K562 (cell line): ENCODE results near the gene GRK4. TPM values are rescaled to one million over a fixed set of nuclear protein-coding genes. Genes with fewer than 3 reads are reported as not detected.

Source experiments
- E2F8 ChIP-seq: fragments of 450-650 bp; IDR thresholded peaks from 2 replicates; pipeline ENCODE4 v1.7.1; 2018; ENCODE audit warnings: mild to moderate bottlenecking, low read depth; ENCODE audit not compliant: partially characterized antibody
- MCM7 ChIP-seq, 2 experiments: fragments of 450-650 bp; IDR thresholded peaks; 2 replicates each; pipeline ENCODE4 v1.6.1; 2016 to 2018
- MYNN ChIP-seq, 2 experiments: sonication (generic); formaldehyde crosslinking in 1 of 2; IDR thresholded peaks; 2 replicates each; pipeline versions ENCODE4 v1.5.0 to v1.6.1; 2016 to 2020; ENCODE audit warnings: antibody characterized with exemption in 1 of 2, missing genetic modification reagents in 1 of 2
- POLR2G ChIP-seq: fragments of 200-400 bp; formaldehyde crosslinking; IDR thresholded peaks from 2 replicates; pipeline ENCODE4 v1.6.1; 2017; ENCODE audit warnings: low read depth, mild to moderate bottlenecking, antibody characterized with exemption, low read length, moderate library complexity
- PPARD ChIP-seq: fragments of 250-450 bp; sonication (Bioruptor Pico); IDR thresholded peaks from 2 replicates; pipeline ENCODE4 v1.8.0; 2022; ENCODE audit warnings: inconsistent platforms, mild to moderate bottlenecking, moderate library complexity
- RBM34 ChIP-seq: fragments of 200-400 bp; formaldehyde crosslinking; IDR thresholded peaks from 2 replicates; pipeline ENCODE4 v1.6.1; 2018; ENCODE audit warnings: low read length, borderline replicate concordance; ENCODE audit not compliant: insufficient read depth
- RFX7 ChIP-seq: fragments of 250-450 bp; sonication (Bioruptor Pico); IDR thresholded peaks from 2 replicates; pipeline ENCODE4 v1.5.1; 2021; ENCODE audit warnings: mild to moderate bottlenecking
- SFPQ ChIP-seq: fragments of 200-400 bp; formaldehyde crosslinking; IDR thresholded peaks from 2 replicates; pipeline ENCODE4 v1.6.1; 2017; ENCODE audit warnings: mild to moderate bottlenecking, low read depth, low read length, moderate library complexity
- SREBF2 ChIP-seq: sonication (generic); formaldehyde crosslinking; IDR thresholded peaks from 2 replicates; pipeline ENCODE4 v1.4.0; 2020; ENCODE audit warnings: mild to moderate bottlenecking, missing genetic modification reagents
- SUPT5H ChIP-seq: fragments of 450-650 bp; IDR thresholded peaks from 2 replicates; pipeline ENCODE4 v1.6.1; 2016
- TBP ChIP-seq: optimal IDR thresholded peaks from 2 replicates; pipeline ENCODE3; 2011; ENCODE audit warnings: low read depth, low read length, improper control_type of control experiment
- TFE3 ChIP-seq: fragments of 450-650 bp; formaldehyde crosslinking; IDR thresholded peaks from 2 replicates; pipeline ENCODE4 v1.4.0; 2020; ENCODE audit warnings: mild to moderate bottlenecking, mixed read lengths
- YY1 ChIP-seq, 3 experiments: IDR thresholded peaks; 2 replicates each; pipeline ENCODE4 v1.6.1; 2011; ENCODE audit warnings: low read length in 2 of 3, mild to moderate bottlenecking in 2 of 3, moderate library complexity in 2 of 3, borderline replicate concordance in 1 of 3, control low read depth in 1 of 3, low read depth in 1 of 3; ENCODE audit not compliant: insufficient read depth in 3 of 3, insufficient replicate concordance in 2 of 3, control insufficient read depth in 1 of 3, insufficient read length in 1 of 3; ENCODE audit errors: extremely low read depth in 1 of 3
- ZBTB33 ChIP-seq: sonication (generic); formaldehyde crosslinking; IDR thresholded peaks from 2 replicates; pipeline ENCODE4 v1.8.1; 2023; ENCODE audit warnings: mild to moderate bottlenecking, missing genetic modification reagents
- ZEB2 ChIP-seq: fragments of 450-650 bp; IDR thresholded peaks from 2 replicates; pipeline ENCODE4 v1.6.1; 2016
- ZNF311 ChIP-seq: fragments of 250-450 bp; sonication (Bioruptor Pico); IDR thresholded peaks from 2 replicates; pipeline ENCODE4 v1.4.0; 2020; ENCODE audit warnings: mild to moderate bottlenecking, moderate library complexity
- ZNF707 ChIP-seq: fragments of 250-450 bp; sonication (Bioruptor Pico); conservative IDR thresholded peaks from 2 replicates; pipeline ENCODE4 v1.8.0; 2022; ENCODE audit warnings: inconsistent platforms, mild to moderate bottlenecking, moderate library complexity
- polyA plus RNA-seq, 8 experiments: library from polyadenylated mRNA; depleted of rRNA in 4 of 8; stranded (reverse) in 5 of 8; unstranded in 3 of 8; fragments of >200 nt; fragmentation: Nextera tagmentation in 2 of 8; fragmentation: Illumina TruSeq in 1 of 8; extraction: Ambion mirVana in 2 of 8; extraction: Trizol in 1 of 8; gene quantifications; 2 replicates each; pipeline versions ENCODE4 v1.2.1 to v1.2.3, GENCODE V29; 2011 to 2014; ENCODE audit warnings: inconsistent platforms in 1 of 8, missing spikeins in 1 of 8
- total RNA-seq, 7 experiments: library from RNA; depleted of rRNA in 6 of 7; stranded (reverse); fragments of >200 nt in 6 of 7; fragmentation: Illumina TruSeq in 2 of 7; extraction: Trizol in 2 of 7; gene quantifications; 2 replicates each; pipeline versions ENCODE4 v1.2.1 to v1.2.3, GENCODE V29; 2011 to 2021; ENCODE audit warnings: low replicate concordance in 1 of 7

The GRK4 gene
- total and polyA plus RNA-seq, 9 of the 15 experiments (the other 6 are each of a cell fraction or from before 2014, with no cell fraction given) = 1.1 to 4.8 (median 2.6) TPM

GRCh38 chr4:2936773-2937145 lies 26.6 kb upstream of the GRK4 start (continued):
- TF ChIP-seq SFPQ = no peak
- TF ChIP-seq TBP = no peak
- TF ChIP-seq SREBF2 (CRISPR knock-in tag) = no peak
- no peak for TF ChIP-seq YY1 (IDR thresholded peaks at IDR 0.05; ENCODE audit: borderline replicate concordance in 1 of 3, control insufficient read depth in 1 of 3, extremely low read depth in 1 of 3, insufficient read depth in 3 of 3, insufficient read length in 1 of 3, insufficient replicate concordance in 2 of 3, low read depth in 1 of 3, low read length in 2 of 3)
- TF ChIP-seq TFE3 (CRISPR knock-in tag) = no peak
- no peak for TF ChIP-seq MCM7 (IDR thresholded peaks at IDR 0.05)
- TF ChIP-seq POLR2G = peak; percentile 55; the same call in 1 of the 2 replicates
- peak; percentile 78; the same call in 1 of the 2 replicates for TF ChIP-seq ZBTB33 (CRISPR knock-in tag)
- 0 out of 2 replicates have a peak, but pooled peaks have one; percentile 22 for TF ChIP-seq MYNN (IDR thresholded peaks at IDR 0.05)
- TF ChIP-seq MYNN (CRISPR knock-in tag; IDR thresholded peaks at IDR 0.05) = no peak
- TF ChIP-seq SUPT5H = 0 out of 2 replicates have a peak, but pooled peaks have one; percentile 41
- TF ChIP-seq ZNF311 (CRISPR knock-in tag) = no peak
- no peak for TF ChIP-seq RFX7
- TF ChIP-seq ZEB2 = no peak
- no peak for TF ChIP-seq PPARD (CRISPR knock-in tag)
- TF ChIP-seq ZNF707 (CRISPR knock-in tag) = no peak
- TF ChIP-seq RBM34 = no peak
- TF ChIP-seq E2F8 = no peak
- TF ChIP-seq, all 486 proteins: peak for 6
